ENCODE results near the gene MGRN1.

Gene MGRN1

GRCh38 chr16:4624015-4624826 lies at the start of gene MGRN1:
TSS of gene MGRN1 (plus strand) at chr16:4624826. CDS start at chr16:4624961, 135 bp downstream.
- peak; percentile 90 for TF ChIP-seq CTCF (IDR thresholded peaks at IDR 0.05; ENCODE audit: low read depth, low read length)
- peak within 1 kb of the TSS; percentile 88 for H3K4me3 ChIP-seq (ENCODE audit: low read depth, low read length)

- no peak for TF ChIP-seq CTCF (IDR thresholded peaks at IDR 0.05; ENCODE audit: low read depth, low read length)
- no peak overlapping the region for H3K4me3 ChIP-seq (ENCODE audit: low read depth, low read length)
Observed at GRCh38 chr16:4574919-4575705, 49.5 kb upstream of the MGRN1 start.

- no peak for TF ChIP-seq CTCF (IDR thresholded peaks at IDR 0.05; ENCODE audit: low read depth, low read length)
- no peak overlapping the region for H3K4me3 ChIP-seq (ENCODE audit: low read depth, low read length)
Observed at GRCh38 chr16:4576008-4576407, 48.6 kb upstream of the MGRN1 start.

GRCh38 chr16:4578961-4579530 lies 45.6 kb upstream of the MGRN1 start:
- H3K4me3 ChIP-seq (ENCODE audit: low read depth, low read length), result no peak overlapping the region
- no peak for TF ChIP-seq CTCF (IDR thresholded peaks at IDR 0.05; ENCODE audit: low read depth, low read length)

- H3K4me3 ChIP-seq (ENCODE audit: low read depth, low read length), result no peak overlapping the region
- TF ChIP-seq CTCF (IDR thresholded peaks at IDR 0.05; ENCODE audit: low read depth, low read length), result no peak
Observed at GRCh38 chr16:4580250-4580649, 44.4 kb upstream of the MGRN1 start.

- no peak for TF ChIP-seq CTCF (IDR thresholded peaks at IDR 0.05; ENCODE audit: low read depth, low read length)
- H3K4me3 ChIP-seq (ENCODE audit: low read depth, low read length), result no peak overlapping the region
Observed at GRCh38 chr16:4583906-4584305, 40.7 kb upstream of the MGRN1 start.
